Left ventricle myocardium superior (tissue), 1 donor: ENCODE results near the gene MAD1L1. TPM values are rescaled to one million over a fixed set of nuclear protein-coding genes. Genes with fewer than 3 reads are reported as not detected.
"Not testable (repeated sequence)": the region's sequence is repeated elsewhere in the genome, so short reads cannot be mapped to it uniquely, and the experiment has no call there.

ENCODE experiments used
- ATAC-seq: fragments of 200-7000 bp; cut with Tn5 transposase; one replicate; pipeline ENCODE4 v1.9.1; 2020; ENCODE audit warnings: mild to moderate bottlenecking, moderate library complexity
- DNase-seq: peaks from one replicate; pipeline ENCODE4 v3.0.0-alpha.2; 2020
- intact Hi-C: fragments of 100-400 bp; cut with micrococcal nuclease; formaldehyde crosslinking; loops from one replicate; pipeline ENCODE4 v1.11.0; 2022
- total RNA-seq: library from RNA; stranded (reverse); fragmentation: NEBNext Ultra II Directional; extraction: Animal tissue kit (Norgen Biotek cat#: 25700); gene quantifications from one replicate; pipeline ENCODE4 v1.2.1, GENCODE V29; 2021
- donor health status: DM: no; HTN: yes; CAD: no; lungs with severe emphysema.

Gene MAD1L1
- total RNA-seq, 1 donor from 2014 or later = 19.1 TPM

DNA sequence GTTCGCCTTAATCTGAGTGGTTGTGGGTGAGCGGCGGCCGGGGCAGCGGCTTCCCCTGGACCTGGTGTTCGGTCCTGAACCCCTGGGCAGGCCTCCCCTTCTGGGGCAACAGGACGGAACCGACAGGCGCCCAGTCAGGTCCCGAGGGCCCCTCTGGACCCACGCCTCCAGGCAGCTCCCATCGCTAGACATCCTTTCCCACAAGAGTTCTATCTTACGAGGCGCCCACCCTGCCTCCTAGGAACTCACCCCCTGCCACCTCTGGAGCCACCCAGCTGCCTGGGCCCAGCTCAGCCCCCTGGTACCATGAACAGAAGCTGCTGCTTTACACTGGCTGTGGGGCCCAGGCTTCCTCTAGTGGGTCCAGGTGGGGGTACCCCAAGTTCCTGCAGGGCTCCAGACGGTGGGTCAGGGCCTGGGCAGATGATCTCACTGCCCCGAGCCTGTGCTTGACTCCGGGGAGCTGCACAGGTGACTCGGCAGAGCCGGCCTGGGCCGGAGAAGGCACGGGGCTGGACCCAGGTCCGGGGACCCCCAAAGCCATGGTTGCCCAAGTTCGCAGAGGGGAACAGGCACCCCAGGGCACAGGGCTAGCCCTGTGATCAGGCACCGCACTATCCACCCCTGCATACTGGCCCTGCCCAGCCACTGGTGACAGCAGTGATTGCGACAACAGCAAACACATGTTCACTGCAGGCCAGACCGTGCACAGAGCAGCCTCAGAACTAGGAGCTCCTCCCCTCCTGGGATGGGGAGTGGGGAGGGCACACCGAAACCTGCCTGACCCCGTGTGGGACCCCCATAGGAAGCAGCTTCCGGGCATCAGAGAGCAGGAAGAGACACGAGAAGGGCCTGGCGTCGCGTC, 382.4 kb downstream of the MAD1L1 start:
- ATAC-seq = no peak
- intact Hi-C loops = no loop called here
- peak; percentile 18 for DNase-seq

GRCh38 chr7:1849351-1850041, 383.2 kb downstream of the MAD1L1 start:
- DNase-seq (peak; percentile 24), ATAC-seq (no peak)
- intact Hi-C loops = no loop called here

- no peak for DNase-seq
- intact Hi-C loops = no loop called here
Measured at GRCh38 chr7:1848911-1849311, 383.8 kb downstream of the MAD1L1 start.

DNA sequence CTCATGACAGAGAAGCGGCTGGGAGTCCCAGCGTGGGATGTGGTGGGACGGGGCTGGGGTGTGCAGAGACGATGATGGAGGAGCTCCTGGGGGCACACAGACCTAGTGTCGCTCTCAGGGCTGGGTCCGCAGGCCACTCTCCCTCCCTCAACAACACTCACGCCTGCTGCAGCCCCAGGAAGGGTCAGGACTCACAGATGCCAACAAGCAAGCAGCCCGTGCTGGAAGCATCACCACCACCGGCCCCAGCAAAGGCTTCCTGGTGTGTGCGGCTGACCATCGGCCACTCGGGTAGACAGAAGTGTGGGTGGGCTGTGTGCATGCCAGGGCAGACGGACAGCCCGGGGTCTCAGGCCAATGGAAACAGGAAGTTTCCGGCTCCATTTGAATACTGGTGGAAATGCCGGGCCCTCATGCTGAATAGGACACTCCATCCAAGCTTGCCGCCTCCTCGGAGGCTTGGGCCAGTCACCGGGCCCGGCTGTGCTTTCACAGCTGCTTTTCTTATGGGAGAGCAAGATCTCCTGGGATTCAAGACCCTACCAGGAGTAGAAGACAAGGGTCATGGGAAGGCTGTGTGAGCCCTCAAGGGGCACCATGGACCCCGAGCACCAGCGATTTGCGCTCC, 384.6 kb downstream of the MAD1L1 start:
- no peak for ATAC-seq
- intact Hi-C loops = no loop called here
- peak; percentile 19 for DNase-seq

More at GRCh38 chr7:1848911-1849311, 383.8 kb downstream of the MAD1L1 start:
- ATAC-seq = no peak

DNA sequence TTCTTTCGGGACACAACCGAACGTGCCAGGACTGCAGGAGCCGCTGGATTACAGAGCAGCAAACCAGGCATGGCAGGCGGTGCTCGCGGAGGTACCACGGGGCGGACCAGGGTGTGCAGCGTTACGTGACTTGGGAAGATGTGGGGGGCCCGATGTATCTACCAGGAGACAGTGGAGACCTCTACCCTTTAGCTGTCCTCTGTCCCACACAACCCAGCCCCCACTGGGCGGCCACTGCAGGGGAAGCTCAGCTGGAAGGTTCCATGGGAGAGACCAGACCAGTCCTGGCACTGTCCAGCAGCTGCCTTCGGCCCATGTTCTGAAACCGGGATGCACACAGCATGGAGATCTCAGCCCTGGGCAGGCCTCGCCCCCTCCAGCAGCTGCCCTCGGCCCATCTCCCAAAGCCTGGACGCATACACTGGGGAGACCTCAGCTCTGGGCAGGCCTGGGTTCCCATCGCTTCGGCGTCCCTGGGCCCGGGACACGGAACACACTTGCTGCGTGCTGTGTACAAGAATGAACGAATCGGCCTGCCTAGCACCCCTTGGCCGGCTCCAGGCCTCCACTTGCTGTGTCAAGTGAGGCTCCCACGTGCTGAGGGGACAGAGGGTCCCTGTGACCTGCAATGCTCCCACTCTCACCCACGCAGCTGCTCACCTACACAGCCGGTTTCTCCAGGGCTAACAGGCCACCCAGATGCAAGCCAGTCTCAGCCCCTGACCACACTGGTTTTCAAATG, 385.3 kb downstream of the MAD1L1 start:
- ATAC-seq (no peak), DNase-seq (peak; percentile 26)
- intact Hi-C loops = no loop called here

GRCh38 chr7:1846331-1847065, 386.2 kb downstream of the MAD1L1 start:
- DNase-seq = peak; percentile 15

DNA sequence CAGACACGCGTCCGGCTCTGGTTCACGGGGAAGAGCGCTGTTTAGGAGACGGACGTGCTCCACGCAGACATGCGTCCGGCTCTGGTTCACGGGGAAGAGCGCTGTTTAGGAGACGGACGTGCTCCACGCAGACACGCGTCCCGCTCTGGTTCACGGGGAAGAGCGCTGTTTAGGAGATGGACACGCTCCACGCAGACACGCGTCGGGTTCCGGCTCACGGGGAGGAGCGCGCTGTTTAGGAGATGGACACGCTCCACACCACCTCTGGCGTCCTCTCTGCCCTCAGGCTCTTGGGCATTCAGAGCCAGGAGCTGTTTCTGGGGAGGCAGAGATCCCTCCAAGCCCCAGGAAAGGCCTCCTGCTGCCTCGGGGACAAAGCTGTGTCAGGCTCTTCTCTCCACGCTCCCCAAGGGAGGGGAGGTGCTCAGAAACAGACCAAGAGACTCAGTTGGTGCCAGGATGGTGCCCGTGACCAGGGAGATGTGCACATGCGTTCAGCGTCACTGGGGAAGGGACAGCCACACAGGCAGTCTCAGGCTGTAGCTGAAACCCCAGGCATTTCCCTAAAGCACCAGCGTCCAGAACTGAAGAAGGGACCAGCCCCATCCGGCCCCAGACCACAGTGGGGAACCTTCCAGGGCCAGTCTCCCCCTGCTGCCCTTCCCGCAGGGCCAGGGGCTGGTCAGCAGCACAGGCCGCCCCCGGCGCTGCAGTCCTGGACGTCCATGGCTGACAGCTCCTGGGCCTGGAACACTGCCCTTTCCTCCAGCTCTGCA, 387.0 kb downstream of the MAD1L1 start:
- intact Hi-C loops = no loop called here
- ATAC-seq (no peak), DNase-seq (peak; percentile 14)

More at GRCh38 chr7:1846331-1847065, 386.2 kb downstream of the MAD1L1 start:
- no peak for ATAC-seq
- intact Hi-C loops = no loop called here

- intact Hi-C loops = no loop called here
Measured at GRCh38 chr7:1844951-1845390, 387.8 kb downstream of the MAD1L1 start.

GRCh38 chr7:1844336-1844950, 388.3 kb downstream of the MAD1L1 start:
- DNase-seq (peak; percentile 22), ATAC-seq (peak; percentile 27)
- intact Hi-C loops = no loop called here

More at GRCh38 chr7:1844951-1845390, 387.8 kb downstream of the MAD1L1 start:
- ATAC-seq (no peak), DNase-seq (no peak)

DNA sequence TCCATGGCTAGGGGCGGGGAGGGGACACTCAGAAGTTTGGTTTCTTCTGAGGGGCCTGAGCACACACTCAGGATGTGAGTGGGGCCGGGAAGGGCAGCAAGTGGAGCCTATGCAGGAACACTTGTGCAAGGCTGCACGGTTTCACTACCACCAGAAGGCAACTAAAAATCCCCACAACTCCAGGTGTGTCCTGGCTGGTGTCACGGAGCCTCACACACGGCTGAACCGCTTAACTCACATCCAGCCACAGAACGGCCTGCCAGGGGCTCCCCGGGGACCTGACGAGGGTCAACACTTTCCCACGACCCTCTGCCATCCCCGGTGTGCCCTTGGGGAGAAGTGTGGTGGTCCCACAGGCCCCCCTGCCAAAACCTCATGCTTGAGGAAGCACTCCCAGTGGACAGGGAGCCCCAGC, 388.8 kb downstream of the MAD1L1 start:
- intact Hi-C loops = no loop called here
- DNase-seq (peak; percentile 25), ATAC-seq (no peak)

DNA sequence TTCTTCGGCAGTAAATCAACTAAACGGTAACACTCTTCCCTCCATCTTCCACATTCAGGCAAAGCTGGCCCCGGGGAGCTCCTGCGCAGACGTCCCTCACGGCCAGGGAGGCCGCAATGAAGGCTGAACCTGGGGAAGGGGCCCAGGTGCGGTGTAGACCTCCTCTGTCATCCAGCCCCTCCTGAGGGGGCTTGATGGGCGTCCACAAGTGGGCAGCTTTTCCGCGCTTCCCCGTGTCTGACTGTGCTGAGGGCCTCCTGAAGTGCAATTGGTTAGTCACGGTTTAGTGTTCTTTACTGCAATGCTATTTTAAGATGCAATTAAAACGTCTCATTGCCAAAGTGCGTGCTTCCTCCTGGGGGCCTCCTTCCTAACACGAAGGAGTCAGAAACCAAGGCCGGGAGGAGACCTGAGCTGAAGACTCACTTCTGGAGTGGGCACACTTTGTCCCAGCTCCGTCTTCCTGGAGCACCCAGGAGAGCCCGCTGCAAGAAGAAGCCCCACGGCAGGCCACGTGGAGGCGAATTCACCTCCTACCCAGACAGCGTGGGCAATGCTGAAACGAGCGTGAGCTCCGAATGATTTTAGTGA, 389.4 kb downstream of the MAD1L1 start:
- peak; percentile 18 for DNase-seq
- no peak for ATAC-seq

GRCh38 chr7:1842321-1843221, 390.2 kb downstream of the MAD1L1 start:
- ATAC-seq = no peak
- DNase-seq = peak; percentile 21
- intact Hi-C loops = no loop called here

More for the DNA sequence above, 389.4 kb downstream of the MAD1L1 start:
- intact Hi-C loops = no loop called here

GRCh38 chr7:1841286-1842021, 391.3 kb downstream of the MAD1L1 start:
- DNase-seq = peak; percentile 16
- intact Hi-C loops = not testable (repeated sequence)

DNA sequence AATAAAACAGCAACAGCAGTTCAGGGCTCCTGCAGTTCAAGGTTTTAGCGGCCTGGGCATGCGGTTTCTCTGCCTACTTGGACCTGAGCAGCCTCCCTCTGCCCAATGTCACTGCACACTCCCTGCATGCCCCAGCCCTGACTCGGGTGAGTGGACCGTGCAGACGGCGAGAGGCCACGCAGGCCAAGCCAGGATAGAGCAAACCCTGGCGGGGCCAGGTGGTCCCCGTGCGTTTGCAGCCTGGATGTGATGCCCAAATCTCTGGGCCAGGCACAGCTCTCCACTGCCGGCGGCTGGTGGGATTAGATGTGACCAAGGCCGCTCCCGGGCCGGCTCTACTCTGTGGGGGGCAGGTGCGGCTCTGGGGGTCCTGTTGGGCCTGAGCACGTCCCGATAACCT, 392.0 kb downstream of the MAD1L1 start:
- ATAC-seq, DNase-seq, intact Hi-C loops: not testable (repeated sequence)

More at GRCh38 chr7:1841286-1842021, 391.3 kb downstream of the MAD1L1 start:
- ATAC-seq = not testable (repeated sequence)

DNA sequence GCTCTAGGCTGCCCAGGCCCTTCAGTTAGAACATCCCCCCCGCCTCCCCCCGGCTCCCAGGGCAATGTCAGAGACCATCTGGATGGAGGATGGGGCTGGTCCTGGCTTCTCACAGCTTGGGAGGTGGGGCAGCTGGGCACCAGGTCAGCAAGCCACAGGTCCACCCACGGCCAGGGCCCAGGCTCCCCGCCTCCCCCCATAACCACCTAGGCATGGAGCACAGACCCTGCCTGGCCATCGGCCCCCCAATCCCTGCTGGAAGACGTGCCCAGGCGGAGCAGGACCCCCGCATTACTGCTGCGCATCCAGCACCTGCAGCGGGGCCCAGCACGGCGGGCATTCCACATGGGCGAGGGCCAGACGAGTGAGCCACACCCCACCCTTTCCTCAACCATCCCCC, 393.0 kb downstream of the MAD1L1 start:
- peak; percentile 25 for DNase-seq
- intact Hi-C loops = no loop called here
- no peak for ATAC-seq
